Stomach smooth muscle (tissue), 2 donors: ENCODE measurements around the gene CHMP6.

Experiments
- H3K27ac ChIP-seq: one replicate; pipeline ENCODE4 v1.7.0; 2013; ENCODE audit warnings: mild to moderate bottlenecking, low read length, inconsistent platforms
- H3K27me3 ChIP-seq, 2 donors: one replicate each; pipeline ENCODE4 v1.7.0; 2013; ENCODE audit warnings: low read length in 2 of 2; ENCODE audit not compliant: insufficient read depth in 2 of 2, control insufficient read depth in 1 of 2
- H3K36me3 ChIP-seq, 2 donors: one replicate each; pipeline ENCODE4 v1.7.0; 2013; ENCODE audit warnings: low read length in 2 of 2; ENCODE audit not compliant: control insufficient read depth in 2 of 2, insufficient read depth in 2 of 2
- H3K4me1 ChIP-seq: one replicate; pipeline ENCODE4 v1.7.0; 2013; ENCODE audit warnings: low read length; ENCODE audit not compliant: control insufficient read depth, insufficient read depth
- H3K4me3 ChIP-seq, 2 donors: one replicate each; pipeline ENCODE4 v1.7.0; 2013; ENCODE audit warnings: low read length in 2 of 2
- H3K9ac ChIP-seq, 2 donors: one replicate each; pipeline ENCODE4 v1.7.0; 2013; ENCODE audit warnings: low read length in 2 of 2, mild to moderate bottlenecking in 1 of 2
- H3K9me3 ChIP-seq, 2 donors: one replicate each; pipeline ENCODE4 v1.7.0; 2013; ENCODE audit warnings: low read length in 2 of 2; ENCODE audit not compliant: control insufficient read depth in 2 of 2
- donor health status: healthy.
- donor health status: Pancreatic carcinoma.

The CHMP6 gene

DNA sequence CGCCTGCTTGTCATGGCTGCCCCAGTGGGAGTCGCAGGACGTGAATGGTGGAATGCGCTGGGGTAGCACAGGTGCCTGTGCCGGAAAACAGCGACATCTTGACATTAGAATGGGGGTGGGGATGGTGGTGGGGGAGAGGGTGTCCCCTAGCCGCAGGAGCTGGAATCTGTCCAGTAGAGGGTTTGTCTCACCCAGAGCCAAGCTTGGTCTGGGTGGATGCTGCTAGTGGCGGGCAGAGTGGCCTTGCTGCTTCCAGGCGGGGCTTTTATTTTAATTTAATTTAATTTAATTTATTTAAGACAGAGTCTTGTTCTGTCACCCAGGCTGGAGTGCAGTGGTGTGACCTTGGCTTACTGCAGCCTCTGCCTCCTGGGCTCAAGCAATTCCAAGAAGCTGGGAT, 51.0 kb downstream of the CHMP6 start:
- Histone ChIP-seq H3K4me3 (no peak overlapping the region), H3K27ac (no peak overlapping the region), H3K4me1 (peaks cover 88% of the 10 kb centered on the region), H3K36me3 (peaks cover 0 to 1% of the 10 kb centered on the region in 2 donors), H3K27me3 (no peaks in the 10 kb centered on the region), H3K9ac (no peak overlapping the region), H3K9me3 (no peaks in the 10 kb centered on the region)

- H3K9me3 ChIP-seq = no peaks in the 10 kb centered on the region
- H3K27ac ChIP-seq = peak overlapping the region; percentile 74
- no peaks in the 10 kb centered on the region for H3K27me3 ChIP-seq
- no peak overlapping the region for H3K9ac ChIP-seq
- no peaks in the 10 kb centered on the region for H3K36me3 ChIP-seq
- peaks cover 88% of the 10 kb centered on the region for H3K4me1 ChIP-seq
- H3K4me3 ChIP-seq = peak overlapping the region in 1 of 2 donors; percentile 22
Measured at GRCh38 chr17:81043319-81043724, 51.7 kb downstream of the CHMP6 start.

- Histone ChIP-seq H3K27ac (peak overlapping the region; percentile 74), H3K4me1 (peaks cover 88% of the 10 kb centered on the region), H3K9ac (no peak overlapping the region), H3K36me3 (no peaks in the 10 kb centered on the region), H3K9me3 (no peaks in the 10 kb centered on the region), H3K4me3 (peak overlapping the region; percentile 22 to 42), H3K27me3 (no peaks in the 10 kb centered on the region)
Measured at GRCh38 chr17:81043725-81044427, 52.2 kb downstream of the CHMP6 start.

DNA sequence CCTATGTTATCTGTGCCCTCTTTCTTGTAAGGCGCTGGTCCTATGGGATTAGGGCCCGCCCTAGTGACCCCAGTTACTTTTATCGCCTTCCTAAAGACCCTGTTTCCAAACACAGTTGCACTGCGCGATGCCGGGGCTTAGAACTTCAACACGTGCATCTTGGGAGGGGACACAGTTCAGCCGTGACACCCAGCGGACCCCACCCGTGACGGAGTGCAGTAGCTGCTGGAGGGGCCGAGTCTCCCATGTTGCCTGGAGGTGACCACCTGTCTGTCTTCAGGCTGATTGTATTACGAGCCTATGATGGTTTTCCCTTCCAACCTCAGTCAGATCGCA, 52.8 kb downstream of the CHMP6 start:
- Histone ChIP-seq H3K9ac (peak overlapping the region in 1 of 2 donors; percentile 47), H3K4me1 (peaks cover 88% of the 10 kb centered on the region)

DNA sequence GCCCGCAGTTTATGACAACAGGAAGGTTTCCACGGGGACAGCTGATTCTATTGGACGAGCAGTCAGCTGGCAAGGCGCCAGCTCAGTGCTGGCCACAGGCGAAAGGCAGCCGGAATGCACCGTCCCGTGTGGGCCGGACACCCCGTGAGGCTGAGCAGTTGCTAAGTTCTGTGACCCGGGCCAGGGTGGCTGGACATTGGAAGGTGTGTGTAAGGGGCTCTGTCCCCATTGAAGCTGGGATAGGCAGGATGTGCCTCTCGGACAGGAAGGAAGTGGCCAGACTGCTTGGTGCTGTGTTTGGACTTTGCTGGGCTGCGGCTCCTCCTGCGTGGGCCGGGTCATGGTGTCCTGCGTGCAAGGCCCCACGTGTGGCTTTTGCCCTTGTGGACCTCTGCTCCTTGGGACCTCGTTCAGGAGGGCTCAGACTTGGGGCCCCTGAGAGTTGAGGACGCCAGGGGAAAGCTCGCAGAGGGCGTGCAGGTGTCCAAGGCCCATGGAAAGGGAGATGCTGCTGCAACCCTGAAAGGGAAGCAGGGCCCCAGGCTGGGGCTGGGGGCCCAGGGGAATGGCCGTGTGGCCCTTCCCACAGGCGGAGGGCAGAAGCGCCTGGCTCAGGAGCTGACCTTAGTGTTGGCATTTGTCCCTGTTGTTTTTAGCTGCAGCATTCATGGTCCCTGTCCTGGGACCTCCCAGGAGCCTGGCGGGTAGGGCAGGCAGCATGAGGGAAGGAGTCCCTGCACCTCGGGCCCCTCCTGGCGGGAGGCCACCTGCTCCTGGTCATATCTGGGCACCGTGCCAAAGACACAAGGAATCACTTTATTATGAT, 53.3 kb downstream of the CHMP6 start:
- peak overlapping the region in 1 of 2 donors; percentile 47 for H3K9ac ChIP-seq
- peak overlapping the region; percentile 74 for H3K27ac ChIP-seq
- H3K36me3 ChIP-seq = no peaks in the 10 kb centered on the region
- H3K27me3 ChIP-seq = no peaks in the 10 kb centered on the region
- peak overlapping the region; percentile 42 to 59 for H3K4me3 ChIP-seq
- H3K9me3 ChIP-seq = no peaks in the 10 kb centered on the region
- H3K4me1 ChIP-seq = peaks cover 88% of the 10 kb centered on the region

More for the DNA sequence above, 52.8 kb downstream of the CHMP6 start:
- no peaks in the 10 kb centered on the region for H3K27me3 ChIP-seq
- H3K27ac ChIP-seq = peak overlapping the region; percentile 74
- no peaks in the 10 kb centered on the region for H3K9me3 ChIP-seq
- H3K4me3 ChIP-seq = peak overlapping the region; percentile 42 to 59
- H3K36me3 ChIP-seq = no peaks in the 10 kb centered on the region

DNA sequence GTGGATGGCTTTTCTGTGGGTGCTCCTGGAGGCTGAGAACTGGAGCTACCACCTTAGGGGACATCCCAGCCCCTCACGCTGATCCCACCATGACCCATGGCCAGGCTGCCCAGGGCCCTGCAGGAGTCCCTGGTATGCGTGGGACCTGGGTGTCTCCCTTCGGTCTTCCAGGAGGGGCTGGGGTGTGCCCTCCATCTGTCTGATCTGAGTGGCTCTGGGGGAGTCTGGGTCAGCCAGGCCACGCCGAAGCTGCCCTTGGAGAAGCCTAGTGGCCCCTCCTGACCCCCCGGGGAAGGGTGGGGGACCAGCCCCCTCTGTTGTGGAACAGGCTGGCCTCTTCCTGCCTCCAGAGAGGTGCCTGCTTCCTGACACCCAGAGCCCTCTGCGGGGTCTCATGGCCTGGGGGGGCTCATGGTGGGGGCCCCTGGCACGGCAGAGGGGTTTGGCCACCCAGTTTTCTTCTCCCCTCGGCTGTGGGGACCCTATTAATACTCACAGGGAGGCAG, 54.0 kb downstream of the CHMP6 start:
- peak overlapping the region; percentile 74 for H3K27ac ChIP-seq
- H3K4me3 ChIP-seq = peak overlapping the region; percentile 42 to 59

DNA sequence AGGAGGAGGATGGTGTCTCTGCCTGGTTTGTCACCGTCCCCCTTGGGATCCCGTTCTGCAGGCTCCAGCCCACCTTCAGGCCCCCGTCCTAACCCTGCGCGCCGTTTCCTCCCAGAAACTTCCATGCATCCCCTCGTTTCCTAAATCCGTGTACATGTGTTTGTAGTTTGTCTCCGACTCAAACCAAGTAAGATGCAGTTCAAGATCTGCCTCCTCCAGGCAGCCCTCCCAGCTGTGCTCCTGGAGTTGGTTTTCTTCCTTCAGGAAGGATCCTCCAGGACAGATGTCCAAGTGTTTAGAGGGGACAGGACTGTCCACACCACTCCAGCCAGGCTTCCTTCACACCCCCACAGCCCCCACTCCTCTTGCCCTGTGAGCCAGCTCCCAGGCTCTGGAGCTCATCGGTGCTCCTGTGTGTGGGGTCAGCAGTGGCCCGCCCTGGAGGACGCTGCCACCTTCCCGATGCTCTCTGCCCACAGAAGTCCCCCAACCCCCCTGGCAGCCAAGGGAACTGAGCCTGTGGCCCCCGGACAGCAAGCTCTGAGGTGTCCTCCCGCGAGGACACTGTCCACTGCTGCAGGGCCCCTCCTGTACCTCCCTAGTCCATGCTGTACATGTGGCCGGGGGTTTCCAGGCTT, 54.6 kb downstream of the CHMP6 start:
- H3K9ac ChIP-seq = no peak overlapping the region
- peak overlapping the region; percentile 74 for H3K27ac ChIP-seq
- H3K36me3 ChIP-seq = no peaks in the 10 kb centered on the region
- no peak overlapping the region for H3K4me3 ChIP-seq
- no peaks in the 10 kb centered on the region for H3K27me3 ChIP-seq
- H3K4me1 ChIP-seq = peaks cover 83% of the 10 kb centered on the region
- no peaks in the 10 kb centered on the region for H3K9me3 ChIP-seq

More for the DNA sequence above, 54.0 kb downstream of the CHMP6 start:
- Histone ChIP-seq H3K36me3 (no peaks in the 10 kb centered on the region), H3K9ac (no peak overlapping the region), H3K9me3 (no peaks in the 10 kb centered on the region), H3K27me3 (no peaks in the 10 kb centered on the region), H3K4me1 (peaks cover 88% of the 10 kb centered on the region)

DNA sequence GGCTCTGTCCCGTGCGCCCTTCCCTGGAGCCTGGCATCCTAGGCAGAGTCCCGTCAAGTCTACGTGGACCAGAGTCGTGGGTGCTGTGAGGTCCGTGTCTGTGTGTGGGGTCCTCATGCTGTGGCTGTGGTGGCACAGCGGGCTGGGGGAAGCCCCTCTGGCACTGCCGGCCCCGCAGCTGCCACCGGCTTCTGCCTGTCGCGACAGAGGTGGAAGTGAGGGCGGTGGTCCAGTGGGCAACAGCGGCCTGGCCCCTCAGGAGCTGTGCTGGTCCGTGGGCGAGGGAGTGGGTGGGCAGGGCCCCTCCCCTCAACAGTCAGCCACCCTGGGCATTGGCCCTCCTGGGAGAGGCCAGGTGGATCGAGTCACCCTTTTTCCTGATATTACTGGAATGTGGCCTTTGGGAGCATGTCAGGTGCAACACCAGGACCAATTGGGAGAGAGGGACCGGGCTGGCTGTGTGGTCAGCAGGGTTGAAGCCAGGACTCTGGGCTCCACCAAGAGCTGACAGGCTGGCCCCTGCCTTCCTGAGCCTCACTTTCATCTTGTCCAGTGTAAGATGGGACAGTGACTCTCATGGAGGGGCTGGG, 55.2 kb downstream of the CHMP6 start:
- Histone ChIP-seq H3K27me3 (no peaks in the 10 kb centered on the region), H3K4me1 (peaks cover 84% of the 10 kb centered on the region), H3K4me3 (no peak overlapping the region), H3K9ac (no peak overlapping the region), H3K36me3 (no peaks in the 10 kb centered on the region), H3K27ac (peak overlapping the region; percentile 74), H3K9me3 (no peaks in the 10 kb centered on the region)

GRCh38 chr17:81048827-81049371, 57.3 kb downstream of the CHMP6 start:
- Histone ChIP-seq H3K4me3 (no peak overlapping the region), H3K4me1 (peaks cover 84% of the 10 kb centered on the region), H3K27ac (no peak overlapping the region), H3K36me3 (no peaks in the 10 kb centered on the region), H3K9ac (no peak overlapping the region), H3K27me3 (no peaks in the 10 kb centered on the region), H3K9me3 (no peaks in the 10 kb centered on the region)

- H3K4me1 ChIP-seq = peaks cover 79% of the 10 kb centered on the region
- H3K4me3 ChIP-seq = peak overlapping the region in 1 of 2 donors; percentile 22
- H3K36me3 ChIP-seq = no peaks in the 10 kb centered on the region
- H3K9me3 ChIP-seq = no peaks in the 10 kb centered on the region
- H3K27ac ChIP-seq = no peak overlapping the region
- H3K27me3 ChIP-seq = no peaks in the 10 kb centered on the region
- H3K9ac ChIP-seq = no peak overlapping the region
Measured at GRCh38 chr17:81049372-81049911, 57.8 kb downstream of the CHMP6 start.
